DOHH2 (cell line): ENCODE results near the gene NDUFV2.

ENCODE experiments used
- CTCF ChIP-seq: fragments of 200-600 bp; sonication (generic); IDR thresholded peaks from one replicate; pipeline ENCODE4 v1.5.1; 2014; ENCODE audit warnings: antibody characterized with exemption, mild to moderate bottlenecking, low read depth, low read length; ENCODE audit not compliant: poor library complexity, severe bottlenecking
- EZH2phosphoT487 ChIP-seq: fragments of 200-600 bp; sonication (generic); IDR thresholded peaks from 2 replicates; pipeline ENCODE4 v1.6.1; 2017; ENCODE audit warnings: borderline replicate concordance, mild to moderate bottlenecking, antibody characterized with exemption, low read length, moderate library complexity, mixed read lengths

- TF ChIP-seq CTCF: no peak
- TF ChIP-seq EZH2phosphoT487: no peak
Observed at GRCh38 chr18:9157806-9158205, 55.3 kb downstream of the NDUFV2 start.
